CD8-positive, alpha-beta memory T cell (primary cell): ENCODE results near the gene USF2. TPM values are rescaled to one million over a fixed set of nuclear protein-coding genes. Genes with fewer than 3 reads are reported as not detected.

ENCODE experiments used
- CTCF ChIA-PET: fragments of 350-600 bp; sonication (Branson Sonifier 250); formaldehyde crosslinking; loops from one replicate; lab custom pipeline; 2021; ENCODE audit warnings: antibody characterized with exemption; lab: Charles Lee
- POLR2A ChIA-PET: fragments of 350-600 bp; sonication (Branson Sonifier 250); formaldehyde crosslinking; loops from one replicate; lab custom pipeline; 2021; ENCODE audit warnings: antibody characterized with exemption; lab: Charles Lee
- DNase-seq, 5 donors: peaks; one replicate each; pipeline versions ENCODE4 v3.0.0 to v3.0.0-alpha.2; 2020 to 2022; ENCODE audit warnings: mixed read lengths in 1 of 5
- H3K27ac ChIP-seq: one replicate; pipeline ENCODE4 v1.7.0; 2013; ENCODE audit warnings: low read depth, mild to moderate bottlenecking, low read length, moderate library complexity
- H3K27me3 ChIP-seq: 2 replicates; pipeline ENCODE4 v1.7.0; 2013; ENCODE audit warnings: low read length, mild to moderate bottlenecking; ENCODE audit not compliant: insufficient read depth, poor library complexity, severe bottlenecking
- H3K36me3 ChIP-seq: 2 replicates; pipeline ENCODE4 v1.7.0; 2013; ENCODE audit warnings: mild to moderate bottlenecking, low read length, moderate library complexity; ENCODE audit not compliant: insufficient read depth
- H3K4me1 ChIP-seq: 2 replicates; pipeline ENCODE4 v1.7.0; 2013; ENCODE audit warnings: mild to moderate bottlenecking, low read length, moderate library complexity; ENCODE audit not compliant: insufficient read depth
- H3K4me3 ChIP-seq: 2 replicates; pipeline ENCODE4 v1.7.0; 2013; ENCODE audit warnings: mild to moderate bottlenecking, low read length
- H3K9me3 ChIP-seq: 2 replicates; pipeline ENCODE4 v1.7.0; 2013; ENCODE audit warnings: mild to moderate bottlenecking, low read length
- H3K27ac Mint-ChIP-seq, 8 donors: one replicate each; pipeline ENCODE4 v1.8.0; 2020 to 2021; ENCODE audit warnings: mixed read lengths in 8 of 8, mild to moderate bottlenecking in 6 of 8, inconsistent platforms in 3 of 8, moderate library complexity in 3 of 8
- H3K27me3 Mint-ChIP-seq, 2 donors: one replicate each; pipeline ENCODE4 v1.8.0; 2020 to 2021; ENCODE audit warnings: mixed read lengths in 2 of 2, mild to moderate bottlenecking in 1 of 2, moderate library complexity in 1 of 2
- H3K36me3 Mint-ChIP-seq, 3 donors: one replicate each; pipeline ENCODE4 v1.8.0; 2020 to 2021; ENCODE audit warnings: mixed read lengths in 3 of 3, inconsistent platforms in 1 of 3, mild to moderate bottlenecking in 1 of 3
- H3K4me1 Mint-ChIP-seq, 3 donors: one replicate each; pipeline ENCODE4 v1.8.0; 2020 to 2021; ENCODE audit warnings: mixed read lengths in 3 of 3, inconsistent platforms in 1 of 3, mild to moderate bottlenecking in 1 of 3
- H3K4me3 Mint-ChIP-seq, 7 donors: one replicate each; pipeline ENCODE4 v1.8.0; 2020 to 2021; ENCODE audit warnings: mixed read lengths in 7 of 7, mild to moderate bottlenecking in 6 of 7, moderate library complexity in 4 of 7, inconsistent platforms in 2 of 7
- H3K9me3 Mint-ChIP-seq, 5 donors: one replicate each; pipeline ENCODE4 v1.8.0; 2020 to 2022; ENCODE audit warnings: mixed read lengths in 5 of 5, mild to moderate bottlenecking in 3 of 5, moderate library complexity in 2 of 5, inconsistent platforms in 1 of 5
- polyA plus RNA-seq: library from polyadenylated mRNA; unstranded; fragments of 300-500 nt; fragmentation: Illumina TruSeq; gene quantifications from one replicate; pipeline ENCODE4 v1.2.3, GENCODE V29; 2021
- total RNA-seq, 2 experiments: library from RNA; stranded (reverse); gene quantifications; one replicate each; pipeline ENCODE4 v1.2.3, GENCODE V29; 2021

The USF2 gene
- total and polyA plus RNA-seq, 3 experiments from 2014 or later: 9.2 to 132 (median 125) TPM

DNA sequence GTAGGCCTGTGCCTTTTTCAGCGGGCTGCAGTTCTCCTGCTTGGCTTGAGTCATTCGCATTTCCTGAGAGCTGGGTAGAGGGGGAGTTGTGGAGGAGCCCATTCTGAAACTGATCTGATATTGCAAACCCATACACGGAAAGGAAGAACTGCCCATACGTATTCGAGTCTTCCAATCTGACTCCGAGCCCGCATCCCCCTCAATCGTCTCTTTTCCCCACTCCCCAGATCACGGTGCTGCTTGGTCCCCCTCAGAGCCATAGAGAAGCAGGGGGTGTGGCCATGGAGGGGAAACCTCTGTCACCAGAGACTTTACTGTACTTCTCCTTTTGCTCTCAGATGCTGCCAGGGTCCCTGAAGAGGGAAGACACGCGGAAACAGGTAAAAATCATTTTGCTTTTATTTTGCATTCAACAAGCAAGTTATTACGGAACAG lies 60.1 kb downstream of the USF2 start, which contains the start of gene CD22:
Gene CD22, plus strand, starts transcription at position 337 of the 435 bp plus-strand sequence. CDS start 2,854 bp downstream, outside the sequence.
- H3K27ac Mint-ChIP-seq: peak within 1 kb of the TSS in 1 of 8 donors; percentile 90
- no peak within 1 kb of the TSS for H3K27ac ChIP-seq

DNA sequence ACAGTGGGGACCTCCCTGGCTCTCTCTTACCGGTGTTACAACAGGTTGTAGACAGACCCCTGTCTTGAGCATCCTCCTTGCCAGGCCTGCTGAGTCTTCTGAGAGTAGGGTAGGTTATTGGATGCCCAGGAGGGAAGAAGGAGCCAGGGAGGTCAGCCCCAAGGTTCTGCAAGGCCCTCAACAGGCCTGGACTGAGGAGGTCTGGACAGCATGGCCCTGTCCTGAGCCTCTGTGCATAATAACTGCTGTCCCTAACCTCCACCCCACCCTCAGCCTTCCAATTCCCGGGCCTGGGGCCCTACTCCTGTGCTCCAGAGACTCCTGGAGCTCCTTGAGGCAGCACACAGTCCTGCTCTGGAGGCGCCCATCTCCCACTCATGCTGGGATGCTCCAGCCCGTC lies 60.6 kb downstream of the USF2 start:
- no peak overlapping the region for H3K4me3 Mint-ChIP-seq
- Histone ChIP-seq H3K9me3 (no peaks in the 10 kb centered on the region), H3K27ac (no peak overlapping the region), H3K36me3 (no peaks in the 10 kb centered on the region), H3K4me1 (peaks cover 6% of the 10 kb centered on the region), H3K4me3 (no peak overlapping the region), H3K27me3 (peaks cover 7% of the 10 kb centered on the region)
- CTCF ChIA-PET: no interaction called here
- no peak overlapping the region for H3K27ac Mint-ChIP-seq
- no peak for DNase-seq
- no peaks in the 10 kb centered on the region for H3K36me3 Mint-ChIP-seq
- no peaks in the 10 kb centered on the region for H3K9me3 Mint-ChIP-seq
- H3K4me1 Mint-ChIP-seq: peaks cover 3 to 8% (median 7%) of the 10 kb centered on the region in 3 donors
- POLR2A ChIA-PET: no interaction called here
- peaks cover 7 to 53% of the 10 kb centered on the region in 2 donors for H3K27me3 Mint-ChIP-seq

More for the DNA sequence above, 60.1 kb downstream of the USF2 start, which contains the start of gene CD22:
- peaks cover 7 to 49% of the 10 kb centered on the region in 2 donors for H3K27me3 Mint-ChIP-seq
- no peak within 1 kb of the TSS for H3K4me3 ChIP-seq
- H3K4me1 Mint-ChIP-seq: peaks cover 3 to 8% (median 7%) of the 10 kb centered on the region in 3 donors
- peaks cover 6% of the 10 kb centered on the region for H3K4me1 ChIP-seq
- H3K36me3 Mint-ChIP-seq: no peaks in the 10 kb centered on the region
- H3K27me3 ChIP-seq: peaks cover 7% of the 10 kb centered on the region
- H3K36me3 ChIP-seq: no peaks in the 10 kb centered on the region
- ChIA-PET CTCF (interaction anchor here (0.6 kb wide), 1 partner anchor 273 kb away, joined by 3 read pairs; no protein-coding TSS in a partner anchor), POLR2A (no interaction called here)
- no peaks in the 10 kb centered on the region for H3K9me3 ChIP-seq
- no peaks in the 10 kb centered on the region for H3K9me3 Mint-ChIP-seq
- no peak within 1 kb of the TSS for H3K4me3 Mint-ChIP-seq
- no peak for DNase-seq

Other genes with a start within 250 kb of the USF2 start
- 1 to 10 TPM; 1.1 to 1.9 TPM for gene SCN1B, start 238.5 kb upstream of the USF2 start, total RNA-seq
- 1.3 TPM for gene SCN1B, start 238.5 kb upstream of the USF2 start, polyA plus RNA-seq
- not detected for gene HPN, start 227.2 kb upstream of the USF2 start, total RNA-seq
- 0.53 TPM for gene HPN, start 227.2 kb upstream of the USF2 start, polyA plus RNA-seq
- not detected for gene FXYD3, start 153.1 kb upstream of the USF2 start, total RNA-seq
- gene FXYD3, start 153.1 kb upstream of the USF2 start, polyA plus RNA-seq: not detected
- under 1 TPM in 1 of 2 experiments, not detected in 1; 0.18 TPM for gene LGI4, start 133.9 kb upstream of the USF2 start, total RNA-seq
- not detected for gene LGI4, start 133.9 kb upstream of the USF2 start, polyA plus RNA-seq
- not detected for gene FXYD1, start 130.1 kb upstream of the USF2 start, total RNA-seq
- gene FXYD1, start 130.1 kb upstream of the USF2 start, polyA plus RNA-seq: 0.79 TPM
- gene FXYD7, start 125.7 kb upstream of the USF2 start, total RNA-seq: 1 to 10 TPM in 1 of 2 experiments, under 1 TPM in 1; 0.60 to 1.0 TPM
- 12.9 TPM for gene FXYD7, start 125.7 kb upstream of the USF2 start, polyA plus RNA-seq
- 100 to 1,000 TPM; 295 TPM for gene FXYD5, start 114.2 kb upstream of the USF2 start, total RNA-seq
- 560 TPM for gene FXYD5, start 114.2 kb upstream of the USF2 start, polyA plus RNA-seq
- gene FAM187B, start 40.2 kb upstream of the USF2 start, total RNA-seq: not detected
- gene FAM187B, start 40.2 kb upstream of the USF2 start, polyA plus RNA-seq: not detected
- gene LSR, start 20.0 kb upstream of the USF2 start, total RNA-seq: 10 to 100 TPM; 23.5 to 27.5 TPM
- 77.8 TPM for gene LSR, start 20.0 kb upstream of the USF2 start, polyA plus RNA-seq
- under 1 TPM; 0.31 TPM for gene HAMP, start 13.6 kb downstream of the USF2 start, total RNA-seq
- gene HAMP, start 13.6 kb downstream of the USF2 start, polyA plus RNA-seq: not detected
- not detected for gene MAG, start 23.2 kb downstream of the USF2 start, total RNA-seq
- 0.36 TPM for gene MAG, start 23.2 kb downstream of the USF2 start, polyA plus RNA-seq
- under 1 TPM in 1 of 2 experiments, not detected in 1; 0.09 TPM for gene CD22, start 60.2 kb downstream of the USF2 start, total RNA-seq
- not detected for gene CD22, start 60.2 kb downstream of the USF2 start, polyA plus RNA-seq
- gene FFAR1, start 78.9 kb downstream of the USF2 start, total RNA-seq: not detected
- gene FFAR1, start 78.9 kb downstream of the USF2 start, polyA plus RNA-seq: not detected
- gene FFAR3, start 89.5 kb downstream of the USF2 start, total RNA-seq: not detected
- not detected for gene FFAR3, start 89.5 kb downstream of the USF2 start, polyA plus RNA-seq
- gene GPR42, start 102.1 kb downstream of the USF2 start, total RNA-seq: not detected
- not detected for gene GPR42, start 102.1 kb downstream of the USF2 start, polyA plus RNA-seq
- gene FFAR2, start 179.3 kb downstream of the USF2 start, total RNA-seq: not detected
- gene FFAR2, start 179.3 kb downstream of the USF2 start, polyA plus RNA-seq: not detected
- not detected for gene KRTDAP, start 221.5 kb downstream of the USF2 start, total RNA-seq
- not detected for gene KRTDAP, start 221.5 kb downstream of the USF2 start, polyA plus RNA-seq
- gene DMKN, start 244.7 kb downstream of the USF2 start, total RNA-seq: 1 to 10 TPM; 1.7 to 2.2 TPM
- 10.2 TPM for gene DMKN, start 244.7 kb downstream of the USF2 start, polyA plus RNA-seq